Measurements from ENCODE around the gene CNFN.

CNFN gene

DNA sequence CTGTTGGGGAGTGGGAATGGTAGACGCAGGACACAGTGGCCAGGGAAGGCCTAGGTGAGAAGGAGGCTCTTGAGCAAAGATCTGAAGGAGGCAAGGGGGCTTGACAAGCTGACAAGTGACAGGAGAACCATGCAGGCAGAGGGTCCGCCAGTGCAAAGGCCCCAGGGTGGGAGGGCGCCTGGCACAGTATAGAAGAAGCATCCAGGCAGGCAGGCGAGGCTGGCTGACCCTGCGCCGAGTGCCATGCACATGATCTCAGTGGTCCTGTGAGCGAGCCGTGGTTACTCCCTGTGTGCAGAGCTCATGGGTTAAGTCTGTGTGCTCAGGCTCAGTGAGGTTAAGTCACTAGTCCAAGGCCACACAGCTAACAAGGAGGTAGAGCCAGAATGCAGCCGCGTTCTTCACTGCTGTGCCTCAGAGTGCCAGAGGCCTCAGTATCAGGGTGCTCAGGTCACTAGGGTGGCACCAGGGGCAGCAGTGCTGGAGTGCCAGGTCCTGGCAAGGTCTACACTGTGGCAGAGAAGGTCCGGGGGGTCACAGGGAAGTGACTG lies 15.2 kb downstream of the CNFN start:
- Histone ChIP-seq H3K4me3 (no peak overlapping the region), H3K9me3 (replicated peaks in 1 of 11) (no peaks in the 10 kb centered on the region), H3K36me3 (peaks cover 4 to 40% (median 22%) of the 10 kb centered on the region in 11 experiments; a peak in 15 of 22 replicates), H3K4me1 (peaks cover 7 to 29% (median 12%) of the 10 kb centered on the region in 10 experiments; a peak in 18 of 20 replicates), H3K27ac (no peak overlapping the region), H4K20me1 (no peaks in the 10 kb centered on the region; a peak in 2 of 22 replicates), H3K4me2 (no peak overlapping the region), H3K9ac (no peak overlapping the region), H3K27me3 (no peaks in the 10 kb centered on the region)
- no peak for TF ChIP-seq Cebpa-rat (IDR thresholded peaks at IDR 0.05)

GRCh38 chr19:42370626-42371175 lies 19.4 kb downstream of the CNFN start:
- H3K36me3 ChIP-seq = peaks cover 4 to 33% (median 19%) of the 10 kb centered on the region in 11 experiments; a peak in 16 of 22 replicates
- H3K4me2 ChIP-seq = peak overlapping the region in 10 of 11 experiments; percentile 18 to 89 (median 64); a peak in 16 of 22 replicates
- peak overlapping the region in 6 of 11 experiments; percentile 26 to 62 (median 34); a peak in 9 of 22 replicates for H3K9ac ChIP-seq
- TF ChIP-seq Cebpa-rat (IDR thresholded peaks at IDR 0.05) = no peak
- H3K4me1 ChIP-seq = peaks cover 26 to 46% (median 32%) of the 10 kb centered on the region in 10 experiments
- no peaks in the 10 kb centered on the region; a peak in 1 of 22 replicates for H3K9me3 ChIP-seq (replicated peaks in 1 of 11)
- no peaks in the 10 kb centered on the region for H3K27me3 ChIP-seq
- peak overlapping the region in 9 of 11 experiments; percentile 34 to 68 (median 53); a peak in 16 of 22 replicates for H3K27ac ChIP-seq
- H3K4me3 ChIP-seq = no peak overlapping the region
- no peaks in the 10 kb centered on the region; a peak in 1 of 22 replicates for H4K20me1 ChIP-seq

GRCh38 chr19:42370068-42370520 lies 20.0 kb downstream of the CNFN start:
- peak overlapping the region in 9 of 11 experiments; percentile 34 to 68 (median 53); a peak in 16 of 22 replicates for H3K27ac ChIP-seq
- no peaks in the 10 kb centered on the region; a peak in 1 of 22 replicates for H3K9me3 ChIP-seq (replicated peaks in 1 of 11)
- no peaks in the 10 kb centered on the region for H3K27me3 ChIP-seq
- H3K36me3 ChIP-seq = peaks cover under 1 to 27% (median 14%) of the 10 kb centered on the region in 11 experiments; a peak in 15 of 22 replicates
- H3K4me2 ChIP-seq = peak overlapping the region in 10 of 11 experiments; percentile 18 to 89 (median 64); a peak in 17 of 22 replicates
- TF ChIP-seq Cebpa-rat (IDR thresholded peaks at IDR 0.05) = no peak
- peak overlapping the region in 6 of 11 experiments; percentile 26 to 62 (median 34); a peak in 9 of 22 replicates for H3K9ac ChIP-seq
- peaks cover 32 to 52% (median 39%) of the 10 kb centered on the region in 10 experiments for H3K4me1 ChIP-seq
- H4K20me1 ChIP-seq = no peaks in the 10 kb centered on the region; a peak in 1 of 22 replicates
- no peak overlapping the region for H3K4me3 ChIP-seq

- TF ChIP-seq Cebpa-rat (IDR thresholded peaks at IDR 0.05) = no peak
- Histone ChIP-seq H3K9me3 (replicated peaks in 1 of 11) (peaks cover 0 to 1% (median under 1%) of the 10 kb centered on the region in 11 experiments; a peak in 10 of 22 replicates), H3K4me1 (peaks cover 38 to 58% (median 44%) of the 10 kb centered on the region in 10 experiments), H3K4me2 (peak overlapping the region in 7 of 11 experiments; percentile 7 to 89 (median 72); a peak in 10 of 22 replicates), H3K36me3 (peaks cover 0 to 25% (median 8%) of the 10 kb centered on the region in 11 experiments; a peak in 17 of 22 replicates), H3K9ac (peak overlapping the region in 3 of 11 experiments; percentile 35 to 62 (median 38); a peak in 3 of 22 replicates), H3K4me3 (no peak overlapping the region), H4K20me1 (no peaks in the 10 kb centered on the region), H3K27ac (peak overlapping the region in 5 of 11 experiments; percentile 53 to 68 (median 63); a peak in 6 of 22 replicates), H3K27me3 (no peaks in the 10 kb centered on the region)
These were observed 20.5 kb downstream of the CNFN start for GRCh38 chr19:42369433-42370067.

DNA sequence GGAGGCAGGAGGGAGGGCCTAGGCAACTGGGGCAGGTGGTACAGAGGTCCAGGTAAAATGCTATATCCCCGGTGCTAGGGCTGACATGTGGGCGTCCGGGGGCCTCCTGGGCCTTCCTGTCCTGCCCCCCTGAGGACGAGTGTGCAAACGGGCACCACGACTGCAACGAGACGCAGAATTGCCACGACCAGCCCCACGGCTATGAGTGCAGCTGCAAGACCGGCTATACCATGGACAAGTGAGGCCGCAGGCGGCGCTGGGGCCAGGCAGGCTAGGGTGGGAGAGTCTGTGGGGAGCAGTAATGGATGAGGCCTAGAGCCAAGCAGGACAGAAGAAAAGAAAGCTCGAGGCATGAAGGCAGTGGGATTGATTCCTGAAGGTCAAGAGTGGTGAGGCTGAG lies 21.3 kb downstream of the CNFN start:
- H3K36me3 ChIP-seq = peaks cover 0 to 28% (median 13%) of the 10 kb centered on the region in 11 experiments; a peak in 14 of 22 replicates
- no peak overlapping the region for H3K4me2 ChIP-seq
- peaks cover 0 to 9% (median 8%) of the 10 kb centered on the region in 11 experiments; a peak in 15 of 22 replicates for H3K9me3 ChIP-seq (replicated peaks in 1 of 11)
- H3K27me3 ChIP-seq = no peaks in the 10 kb centered on the region
- no peak overlapping the region for H3K4me3 ChIP-seq
- H3K9ac ChIP-seq = no peak overlapping the region
- peaks cover 46 to 66% (median 52%) of the 10 kb centered on the region in 10 experiments for H3K4me1 ChIP-seq
- TF ChIP-seq Cebpa-rat (IDR thresholded peaks at IDR 0.05) = no peak
- no peak overlapping the region for H3K27ac ChIP-seq
- no peaks in the 10 kb centered on the region for H4K20me1 ChIP-seq

- peaks cover 0 to 10% (median 8%) of the 10 kb centered on the region in 11 experiments; a peak in 15 of 22 replicates for H3K9me3 ChIP-seq (replicated peaks in 1 of 11)
- H3K36me3 ChIP-seq = peaks cover 0 to 24% (median 13%) of the 10 kb centered on the region in 11 experiments; a peak in 14 of 22 replicates
- H3K27me3 ChIP-seq = no peaks in the 10 kb centered on the region
- H4K20me1 ChIP-seq = no peaks in the 10 kb centered on the region
- no peak overlapping the region for H3K4me3 ChIP-seq
- no peak for TF ChIP-seq Cebpa-rat (IDR thresholded peaks at IDR 0.05)
- no peak overlapping the region for H3K27ac ChIP-seq
- H3K4me2 ChIP-seq = no peak overlapping the region
- H3K9ac ChIP-seq = no peak overlapping the region
- peaks cover 50 to 70% (median 56%) of the 10 kb centered on the region in 10 experiments for H3K4me1 ChIP-seq
These were observed 21.7 kb downstream of the CNFN start for GRCh38 chr19:42368360-42368759.

- Histone ChIP-seq H3K27ac (no peak overlapping the region), H3K4me2 (no peak overlapping the region), H3K36me3 (peaks cover 0 to 20% (median 13%) of the 10 kb centered on the region in 11 experiments; a peak in 13 of 22 replicates), H3K4me1 (peaks cover 54 to 74% (median 58%) of the 10 kb centered on the region in 10 experiments), H3K4me3 (no peak overlapping the region), H3K27me3 (no peaks in the 10 kb centered on the region), H3K9me3 (replicated peaks in 1 of 11) (peaks cover 0 to 10% (median 8%) of the 10 kb centered on the region in 11 experiments; a peak in 15 of 22 replicates), H3K9ac (no peak overlapping the region), H4K20me1 (no peaks in the 10 kb centered on the region)
- TF ChIP-seq Cebpa-rat (IDR thresholded peaks at IDR 0.05) = no peak
These were observed 22.2 kb downstream of the CNFN start for GRCh38 chr19:42367929-42368328.

GRCh38 chr19:42366673-42367072 lies 23.4 kb downstream of the CNFN start:
- H3K27me3 ChIP-seq = no peaks in the 10 kb centered on the region
- no peak overlapping the region for H3K27ac ChIP-seq
- peaks cover 59 to 78% (median 68%) of the 10 kb centered on the region in 10 experiments for H3K4me1 ChIP-seq
- peaks cover 0 to 10% (median 8%) of the 10 kb centered on the region in 11 experiments; a peak in 15 of 22 replicates for H3K9me3 ChIP-seq (replicated peaks in 1 of 11)
- TF ChIP-seq Cebpa-rat (IDR thresholded peaks at IDR 0.05) = no peak
- H3K36me3 ChIP-seq = peaks cover 0 to 23% (median 12%) of the 10 kb centered on the region in 11 experiments; a peak in 13 of 22 replicates
- H4K20me1 ChIP-seq = no peaks in the 10 kb centered on the region
- H3K4me2 ChIP-seq = peak overlapping the region in 8 of 11 experiments; percentile 8 to 90 (median 74); a peak in 15 of 22 replicates
- H3K4me3 ChIP-seq = no peak overlapping the region
- H3K9ac ChIP-seq = peak overlapping the region in 2 of 11 experiments; percentile 4 to 21; a peak in 3 of 22 replicates
